ENCODE results near the gene AGPAT1.

AGPAT1 gene

GRCh38 chr6:32178547-32179440, 2.9 kb upstream of the AGPAT1 start:
- no peak for TF ChIP-seq CTCF (IDR thresholded peaks at IDR 0.05)
- DNase-seq (ENCODE audit: low spot score) = no peak
- Histone ChIP-seq H3K27ac (peak overlapping the region; percentile 89 to 95), H3K4me3 (peak overlapping the region; percentile 95)

DNA sequence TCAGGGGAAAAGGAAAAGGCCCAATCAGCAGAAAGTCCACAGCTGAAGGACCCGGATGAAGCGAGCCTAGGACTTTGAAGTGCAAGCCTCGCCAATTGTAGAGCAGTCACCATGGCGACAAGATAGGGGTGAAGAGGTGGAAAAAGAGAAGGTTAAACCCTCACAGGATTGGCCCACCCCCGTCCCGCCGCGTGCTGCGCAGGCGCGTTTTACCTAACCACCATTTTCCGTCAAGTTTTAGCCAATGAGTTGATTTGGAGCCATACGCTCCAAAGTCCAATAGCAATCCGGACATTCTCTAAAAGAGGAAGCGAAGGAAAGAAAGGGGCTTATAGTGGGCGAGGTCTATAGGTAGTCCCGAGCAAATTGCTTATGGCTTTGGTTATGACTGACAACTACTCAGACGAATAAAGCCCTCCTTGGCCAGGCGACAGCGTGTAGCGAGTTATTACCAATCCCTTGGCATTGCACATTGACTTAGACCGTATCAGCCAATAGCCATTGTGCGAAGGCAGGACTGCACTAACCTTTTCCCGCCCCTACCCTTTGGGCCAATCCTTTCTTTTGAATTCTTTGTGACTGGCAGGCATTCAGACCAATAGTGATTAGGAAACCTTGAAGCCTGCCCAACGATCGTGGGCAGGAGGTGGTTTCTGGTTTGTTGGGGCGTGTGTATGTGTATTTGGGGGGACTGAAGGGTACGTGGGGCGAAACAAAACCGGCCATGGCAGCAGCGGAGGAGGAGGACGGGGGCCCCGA, 2.1 kb upstream of the AGPAT1 start, which contains the start of gene RNF5:
TSS of gene RNF5 (plus strand) at position 618 of the 759 bp plus-strand sequence. CDS start at position 725, 107 bp downstream.
- peak; percentile 99 for DNase-seq (ENCODE audit: low spot score)
- Histone ChIP-seq H3K4me3 (peak within 1 kb of the TSS; percentile 95), H3K27ac (peak within 1 kb of the TSS; percentile 89 to 95)
- TF ChIP-seq CTCF (IDR thresholded peaks at IDR 0.05) = no peak

GRCh38 chr6:32177183-32177787, 1.4 kb upstream of the AGPAT1 start:
- H3K4me3 ChIP-seq = peak overlapping the region; percentile 95
- H3K27ac ChIP-seq = peak overlapping the region; percentile 89 to 95
- no peak for DNase-seq (ENCODE audit: low spot score)
- TF ChIP-seq CTCF (IDR thresholded peaks at IDR 0.05) = no peak

- Histone ChIP-seq H3K4me3 (peak overlapping the region; percentile 95), H3K27ac (peak overlapping the region; percentile 89 to 95)
- DNase-seq (ENCODE audit: low spot score) = no peak
- TF ChIP-seq CTCF (IDR thresholded peaks at IDR 0.05) = no peak
Observed at GRCh38 chr6:32176476-32177182, 745 bp upstream of the AGPAT1 start.

- peak overlapping the region; percentile 89 to 95 for H3K27ac ChIP-seq
- TF ChIP-seq CTCF (IDR thresholded peaks at IDR 0.05) = no peak
- H3K4me3 ChIP-seq = peak overlapping the region; percentile 95
- DNase-seq (ENCODE audit: low spot score) = no peak
Observed at GRCh38 chr6:32175322-32175710, 568 bp downstream of the AGPAT1 start.

GRCh38 chr6:32174416-32174815, 1.5 kb downstream of the AGPAT1 start:
- DNase-seq (ENCODE audit: low spot score) = no peak
- TF ChIP-seq CTCF (IDR thresholded peaks at IDR 0.05) = no peak
- H3K27ac ChIP-seq = no peak overlapping the region
- H3K4me3 ChIP-seq = no peak overlapping the region

Measured in coronary artery (tissue), 2 donors.